Esophagus squamous epithelium (tissue), 4 donors: ENCODE data around the gene LTBP2.

ENCODE experiments used
- POLR2A ChIP-seq, 4 donors: fragments of 450-650 bp; IDR thresholded peaks; one replicate each; pipeline ENCODE4 v1.6.1; 2017; ENCODE audit warnings: antibody characterized with exemption in 4 of 4, mild to moderate bottlenecking in 4 of 4, moderate library complexity in 3 of 4
- TF ChIP-seq, protein P1 (sequence below), 6 experiments: fragments of 450-650 bp in 4 of 6; fragments of 200-600 bp in 2 of 6; sonication (generic) in 2 of 6; IDR thresholded peaks; one replicate each; pipeline ENCODE4 v1.5.1; 2016 to 2019; ENCODE audit warnings: antibody characterized with exemption in 6 of 6, mild to moderate bottlenecking in 4 of 6, moderate library complexity in 4 of 6

DNA sequence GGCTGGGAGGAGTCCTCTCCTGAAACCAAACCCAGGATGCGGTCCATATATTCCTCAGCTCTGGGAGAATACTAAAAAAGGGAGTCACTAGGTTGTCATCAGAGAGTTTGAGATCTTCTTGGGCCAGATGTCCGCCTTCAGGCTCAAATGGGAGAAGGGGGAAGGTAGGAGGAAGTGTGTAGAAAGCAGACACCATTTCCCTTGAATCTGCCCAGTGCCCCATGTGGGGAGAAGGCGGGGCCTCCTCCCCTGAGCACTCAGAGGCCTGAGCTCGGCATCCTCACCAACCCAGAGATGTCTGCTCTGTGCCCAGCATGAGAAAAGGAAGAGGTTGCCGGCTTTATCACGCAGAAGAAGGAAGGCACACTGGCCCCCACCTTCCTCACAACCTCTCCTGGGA is 37.3 kb downstream of the LTBP2 start:
- TF ChIP-seq, protein P1, sequence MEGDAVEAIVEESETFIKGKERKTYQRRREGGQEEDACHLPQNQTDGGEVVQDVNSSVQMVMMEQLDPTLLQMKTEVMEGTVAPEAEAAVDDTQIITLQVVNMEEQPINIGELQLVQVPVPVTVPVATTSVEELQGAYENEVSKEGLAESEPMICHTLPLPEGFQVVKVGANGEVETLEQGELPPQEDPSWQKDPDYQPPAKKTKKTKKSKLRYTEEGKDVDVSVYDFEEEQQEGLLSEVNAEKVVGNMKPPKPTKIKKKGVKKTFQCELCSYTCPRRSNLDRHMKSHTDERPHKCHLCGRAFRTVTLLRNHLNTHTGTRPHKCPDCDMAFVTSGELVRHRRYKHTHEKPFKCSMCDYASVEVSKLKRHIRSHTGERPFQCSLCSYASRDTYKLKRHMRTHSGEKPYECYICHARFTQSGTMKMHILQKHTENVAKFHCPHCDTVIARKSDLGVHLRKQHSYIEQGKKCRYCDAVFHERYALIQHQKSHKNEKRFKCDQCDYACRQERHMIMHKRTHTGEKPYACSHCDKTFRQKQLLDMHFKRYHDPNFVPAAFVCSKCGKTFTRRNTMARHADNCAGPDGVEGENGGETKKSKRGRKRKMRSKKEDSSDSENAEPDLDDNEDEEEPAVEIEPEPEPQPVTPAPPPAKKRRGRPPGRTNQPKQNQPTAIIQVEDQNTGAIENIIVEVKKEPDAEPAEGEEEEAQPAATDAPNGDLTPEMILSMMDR (IDR thresholded peaks at IDR 0.05): no peak
- TF ChIP-seq POLR2A (IDR thresholded peaks at IDR 0.05): no peak
